Right cardiac atrium (tissue), 5 donors: ENCODE data around the gene IFI27L1. TPM values are rescaled to one million over a fixed set of nuclear protein-coding genes. Genes with fewer than 3 reads are reported as not detected.

ENCODE experiments used
- ATAC-seq, 2 donors: fragments of 200-7000 bp; cut with Tn5 transposase; one replicate each; pipeline versions ENCODE4 v1.8.0 to v1.9.1; 2020; ENCODE audit warnings: moderate library complexity in 2 of 2, mild to moderate bottlenecking in 1 of 2
- DNase-seq, 3 donors: peaks; one replicate each; pipeline ENCODE4 v3.0.0-alpha.2; 2020
- H3K27ac ChIP-seq: one replicate; pipeline ENCODE4 v1.5.1; 2013; ENCODE audit warnings: mild to moderate bottlenecking, low read length, control low read depth, moderate library complexity
- H3K27me3 ChIP-seq: one replicate; pipeline ENCODE4 v1.6.1; 2013; ENCODE audit not compliant: control insufficient read depth, insufficient read depth
- H3K4me1 ChIP-seq: one replicate; pipeline ENCODE4 v1.6.1; 2013; ENCODE audit warnings: low read length; ENCODE audit not compliant: control insufficient read depth, insufficient read depth
- H3K4me3 ChIP-seq: one replicate; pipeline ENCODE4 v1.5.1; 2013; ENCODE audit warnings: low read length, control low read depth
- H3K9me3 ChIP-seq: one replicate; pipeline ENCODE4 v1.6.1; 2013; ENCODE audit warnings: low read length; ENCODE audit not compliant: control insufficient read depth
- WGBS: extraction: QIAGEN DNeasy Blood & Tissue Kit; methylation state at CpG from one replicate; pipeline ENCODE4 v1.1.7; 2013; 5-methylcytosine and 5-hydroxymethylcytosine counted together
- intact Hi-C, 4 donors: fragments of 100-400 bp; cut with DNase I; formaldehyde crosslinking; loops; one replicate each; pipeline versions ENCODE4 v1.11.0 to v1.14.0; 2022 to 2023
- polyA plus RNA-seq: library from polyadenylated mRNA; stranded (reverse); fragments of 200-250 nt; gene quantifications from one replicate; pipeline ENCODE4 v1.2.3, GENCODE V29; 2013
- total RNA-seq, 4 donors: library from RNA; stranded (reverse); fragmentation: NEBNext Ultra II Directional; extraction: Animal tissue kit (Norgen Biotek cat#: 25700); gene quantifications; one replicate each; pipeline ENCODE4 v1.2.1, GENCODE V29; 2021
- donor health status: healthy with polysubstance abuse.
- donor health status: DM: no; HTN: yes; CAD: no.
- donor health status: DM: no; HTN: no; CAD: no.
- donor health status: DM: no; HTN: yes; CAD: no; lungs with severe emphysema.
- donor health status: DM: yes; HTN: yes; CAD: no.

The IFI27L1 gene
- total and polyA plus RNA-seq, 5 donors = 12.7 to 37.9 (median 15.6) TPM

- Histone ChIP-seq H3K9me3 (no peaks in the 10 kb centered on the region), H3K4me3 (no peak overlapping the region), H3K4me1 (no peaks in the 10 kb centered on the region), H3K27ac (no peak overlapping the region), H3K27me3 (no peaks in the 10 kb centered on the region)
- no peak for ATAC-seq
- intact Hi-C loops = loop anchor here in 3 of 4 donors (5.0 kb wide), 4 partner anchors 33 to 348 kb away; partner anchors contain the start of gene PPP4R4 (in 1 of the 3)
- DNase-seq = no peak
- WGBS = 71% methylated on average over 5 of the region's 5 CpGs
Observed at GRCh38 chr14:94139006-94139405, 57.9 kb downstream of the IFI27L1 start.

DNA sequence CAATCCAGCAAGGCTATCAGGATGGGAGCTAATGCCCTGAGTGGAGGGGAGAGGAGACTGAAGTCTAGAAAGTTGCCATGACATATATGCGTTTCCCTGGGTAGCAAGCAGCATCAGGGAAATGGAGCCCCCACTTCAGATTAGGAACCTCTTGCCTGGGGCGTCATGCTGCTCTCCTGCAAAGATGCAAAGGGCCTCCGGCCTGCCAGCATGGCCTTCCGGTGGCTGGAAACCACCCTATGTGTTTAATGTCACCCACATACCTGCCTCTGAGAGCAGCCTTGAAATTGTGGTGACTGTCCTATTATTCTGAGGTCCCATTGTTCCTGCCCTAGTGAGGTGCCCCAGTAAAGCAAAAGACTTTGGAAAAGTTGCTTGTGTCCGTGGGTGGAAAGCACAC is 58.3 kb downstream of the IFI27L1 start:
- intact Hi-C loops = loop anchor here in 3 of 4 donors (5.0 kb wide), 4 partner anchors 33 to 348 kb away; partner anchors contain the start of gene PPP4R4 (in 1 of the 3)
- Histone ChIP-seq H3K4me1 (no peaks in the 10 kb centered on the region), H3K27me3 (no peaks in the 10 kb centered on the region), H3K27ac (no peak overlapping the region), H3K9me3 (no peaks in the 10 kb centered on the region), H3K4me3 (no peak overlapping the region)
- 84% methylated on average over 5 of the region's 5 CpGs for WGBS
- DNase-seq (no peak), ATAC-seq (no peak)

GRCh38 chr14:94142247-94142646 is 61.1 kb downstream of the IFI27L1 start:
- ATAC-seq = no peak

DNA sequence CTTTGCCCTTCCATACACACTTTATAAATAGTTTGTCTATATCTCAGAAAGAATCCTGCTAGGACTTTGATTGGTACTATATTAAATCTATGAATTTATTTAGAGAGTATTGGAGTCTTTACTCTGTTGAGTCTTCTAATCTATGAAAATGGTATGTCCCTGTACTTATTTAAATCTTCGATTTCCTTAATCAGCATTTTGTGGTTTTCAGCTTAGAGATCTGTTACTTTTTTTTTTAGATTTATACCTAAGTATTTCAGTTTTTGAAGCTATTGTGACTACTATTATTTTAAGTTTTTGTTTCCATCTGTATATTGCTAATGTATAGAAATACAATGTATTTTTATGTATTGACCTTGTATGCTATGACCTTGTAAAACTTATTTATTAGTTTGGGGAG is 61.7 kb downstream of the IFI27L1 start:
- DNase-seq (no peak), ATAC-seq (no peak)
- Histone ChIP-seq H3K9me3 (no peaks in the 10 kb centered on the region), H3K4me3 (no peak overlapping the region), H3K27ac (no peak overlapping the region), H3K4me1 (no peaks in the 10 kb centered on the region), H3K27me3 (no peaks in the 10 kb centered on the region)
- intact Hi-C loops = no loop called here
- WGBS = 85% methylated on average over 1 of the region's 1 CpG

More at GRCh38 chr14:94142247-94142646, 61.1 kb downstream of the IFI27L1 start:
- H3K9me3 ChIP-seq = no peaks in the 10 kb centered on the region
- H3K27ac ChIP-seq = no peak overlapping the region
- no peaks in the 10 kb centered on the region for H3K4me1 ChIP-seq
- 74% methylated on average over 3 of the region's 3 CpGs for WGBS
- intact Hi-C loops = no loop called here
- no peak for DNase-seq
- no peaks in the 10 kb centered on the region for H3K27me3 ChIP-seq
- no peak overlapping the region for H3K4me3 ChIP-seq

GRCh38 chr14:94143239-94143638 is 62.1 kb downstream of the IFI27L1 start:
- H3K4me1 ChIP-seq = no peaks in the 10 kb centered on the region

DNA sequence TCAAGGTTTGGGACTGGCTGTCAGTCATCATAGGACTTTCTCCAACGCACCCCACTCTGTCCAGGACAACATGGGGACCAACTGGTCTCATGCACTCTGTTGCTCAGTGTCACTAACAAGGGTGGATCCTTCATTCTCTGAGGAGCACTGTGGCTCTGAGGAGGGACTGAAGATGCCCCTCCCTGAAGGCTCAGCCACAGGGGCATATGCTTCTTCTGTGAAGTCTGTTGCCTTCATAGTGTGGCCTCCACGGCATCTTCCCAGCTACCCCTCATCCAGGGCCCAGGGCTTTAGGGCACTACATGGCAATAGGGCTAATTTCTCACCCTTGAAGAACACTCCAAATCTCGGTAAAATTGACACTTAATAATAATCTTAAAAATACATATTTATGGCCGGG is 62.6 kb downstream of the IFI27L1 start:
- H3K4me1 ChIP-seq = no peaks in the 10 kb centered on the region
- H3K4me3 ChIP-seq = no peak overlapping the region
- H3K27ac ChIP-seq = no peak overlapping the region
- intact Hi-C loops = no loop called here
- ATAC-seq (no peak), DNase-seq (no peak)
- no peaks in the 10 kb centered on the region for H3K9me3 ChIP-seq
- no peaks in the 10 kb centered on the region for H3K27me3 ChIP-seq
- WGBS = 92% methylated on average over 4 of the region's 4 CpGs

More at GRCh38 chr14:94143239-94143638, 62.1 kb downstream of the IFI27L1 start:
- WGBS = 73% methylated on average over 3 of the region's 3 CpGs
- Histone ChIP-seq H3K9me3 (no peaks in the 10 kb centered on the region), H3K27me3 (no peaks in the 10 kb centered on the region), H3K4me3 (no peak overlapping the region), H3K27ac (no peak overlapping the region)
- no peak for DNase-seq
- no peak for ATAC-seq
- intact Hi-C loops = no loop called here

GRCh38 chr14:94144765-94145164 is 63.7 kb downstream of the IFI27L1 start:
- Histone ChIP-seq H3K27me3 (no peaks in the 10 kb centered on the region), H3K9me3 (no peaks in the 10 kb centered on the region), H3K4me1 (no peaks in the 10 kb centered on the region), H3K27ac (no peak overlapping the region), H3K4me3 (no peak overlapping the region)
- ATAC-seq = no peak
- WGBS = 61% methylated on average over 1 of the region's 1 CpG
- DNase-seq = no peak
- intact Hi-C loops = no loop called here

DNA sequence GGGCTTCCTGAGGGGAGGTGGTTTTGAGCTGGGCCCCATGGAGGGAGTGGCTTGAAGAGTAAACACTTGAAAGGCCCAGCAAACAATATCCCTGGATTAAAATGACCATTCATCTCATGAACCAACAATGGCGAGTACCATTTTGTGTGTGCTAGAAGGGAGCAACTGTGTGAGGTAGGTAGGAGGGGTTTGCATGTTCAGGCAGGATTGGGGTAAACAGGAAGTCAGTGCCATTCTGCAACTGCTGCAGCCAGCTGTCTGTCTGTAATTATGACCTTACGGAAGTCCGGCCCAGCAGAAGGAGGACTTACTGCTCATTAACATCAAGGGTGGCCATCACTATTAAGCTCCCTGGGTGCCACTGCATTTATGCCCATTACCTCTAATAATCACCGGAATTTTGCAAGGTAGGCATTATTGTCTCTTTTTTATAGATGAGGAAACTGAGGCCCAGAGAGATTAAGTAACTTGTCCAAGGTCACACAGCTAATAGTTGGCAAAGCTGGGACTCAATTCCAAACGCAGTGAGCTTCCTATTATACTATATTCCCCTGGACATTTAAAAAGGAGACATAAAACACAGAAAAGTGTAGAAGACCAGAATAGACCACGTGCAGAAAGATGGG is 64.9 kb downstream of the IFI27L1 start:
- intact Hi-C loops = no loop called here
- 84% methylated on average over 6 of the region's 6 CpGs for WGBS
- Histone ChIP-seq H3K27me3 (no peaks in the 10 kb centered on the region), H3K27ac (no peak overlapping the region), H3K9me3 (no peaks in the 10 kb centered on the region), H3K4me3 (no peak overlapping the region), H3K4me1 (no peaks in the 10 kb centered on the region)
- ATAC-seq = no peak
- DNase-seq = no peak

Other genes with a start within 250 kb of the IFI27L1 start
- not detected for gene FAM181A, start 154.0 kb upstream of the IFI27L1 start, total RNA-seq
- gene FAM181A, start 154.0 kb upstream of the IFI27L1 start, polyA plus RNA-seq = not detected
- 100 to 1,000 TPM; 115 to 141 (median 126) TPM for gene ASB2, start 104.7 kb upstream of the IFI27L1 start, total RNA-seq
- gene ASB2, start 104.7 kb upstream of the IFI27L1 start, polyA plus RNA-seq = 112 TPM
- gene CCDC197, start 84.0 kb upstream of the IFI27L1 start, total RNA-seq = under 1 TPM in 2 of 4 donors, not detected in 2; 0.44 to 0.45 TPM
- not detected for gene CCDC197, start 84.0 kb upstream of the IFI27L1 start, polyA plus RNA-seq
- gene OTUB2, start 55.0 kb upstream of the IFI27L1 start, total RNA-seq = under 1 TPM; 0.11 to 0.65 (median 0.39) TPM
- gene OTUB2, start 55.0 kb upstream of the IFI27L1 start, polyA plus RNA-seq = 0.18 TPM
- gene DDX24, start 108 bp upstream of the IFI27L1 start, total RNA-seq = 100 to 1,000 TPM; 227 to 268 (median 261) TPM
- 138 TPM for gene DDX24, start 108 bp upstream of the IFI27L1 start, polyA plus RNA-seq
- gene IFI27, start 29.4 kb downstream of the IFI27L1 start, total RNA-seq = 100 to 1,000 TPM in 2 of 4 donors, 10 to 100 TPM in 2; 70.0 to 289 (median 127) TPM
- gene IFI27, start 29.4 kb downstream of the IFI27L1 start, polyA plus RNA-seq = 298 TPM
- gene IFI27L2, start 48.3 kb downstream of the IFI27L1 start, total RNA-seq = 10 to 100 TPM; 63.3 to 88.4 (median 65.5) TPM
- 104 TPM for gene IFI27L2, start 48.3 kb downstream of the IFI27L1 start, polyA plus RNA-seq
- gene PPP4R4, start 93.0 kb downstream of the IFI27L1 start, total RNA-seq = under 1 TPM; 0.41 to 0.74 (median 0.48) TPM
- 0.27 TPM for gene PPP4R4, start 93.0 kb downstream of the IFI27L1 start, polyA plus RNA-seq
- not detected for gene SERPINA10, start 212.0 kb downstream of the IFI27L1 start, total RNA-seq
- not detected for gene SERPINA10, start 212.0 kb downstream of the IFI27L1 start, polyA plus RNA-seq
- gene SERPINA6, start 242.0 kb downstream of the IFI27L1 start, total RNA-seq = not detected
- gene SERPINA6, start 242.0 kb downstream of the IFI27L1 start, polyA plus RNA-seq = not detected